ENCODE data around the gene EEF1AKMT3.

DNA sequence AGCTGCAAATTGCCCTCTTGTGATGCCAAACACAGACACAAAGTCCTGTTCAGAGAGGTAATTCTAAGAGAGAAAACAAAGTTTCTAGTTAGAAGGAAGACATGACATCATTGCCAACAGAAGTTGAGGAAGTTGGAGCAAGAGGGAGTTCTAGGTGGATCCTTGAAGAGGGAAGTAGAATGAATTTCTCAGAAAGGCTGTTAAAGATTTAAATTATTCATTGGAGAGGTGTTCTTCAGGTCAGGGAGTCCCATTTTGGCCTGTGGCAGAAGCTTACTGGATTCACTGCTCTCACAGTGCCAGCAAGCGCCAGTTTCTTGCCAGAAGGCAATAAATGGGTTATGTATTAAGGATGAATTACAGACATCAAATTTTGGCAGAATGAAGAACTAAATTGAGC is 25.5 kb downstream of the EEF1AKMT3 start:
- TF ChIP-seq, protein P1, sequence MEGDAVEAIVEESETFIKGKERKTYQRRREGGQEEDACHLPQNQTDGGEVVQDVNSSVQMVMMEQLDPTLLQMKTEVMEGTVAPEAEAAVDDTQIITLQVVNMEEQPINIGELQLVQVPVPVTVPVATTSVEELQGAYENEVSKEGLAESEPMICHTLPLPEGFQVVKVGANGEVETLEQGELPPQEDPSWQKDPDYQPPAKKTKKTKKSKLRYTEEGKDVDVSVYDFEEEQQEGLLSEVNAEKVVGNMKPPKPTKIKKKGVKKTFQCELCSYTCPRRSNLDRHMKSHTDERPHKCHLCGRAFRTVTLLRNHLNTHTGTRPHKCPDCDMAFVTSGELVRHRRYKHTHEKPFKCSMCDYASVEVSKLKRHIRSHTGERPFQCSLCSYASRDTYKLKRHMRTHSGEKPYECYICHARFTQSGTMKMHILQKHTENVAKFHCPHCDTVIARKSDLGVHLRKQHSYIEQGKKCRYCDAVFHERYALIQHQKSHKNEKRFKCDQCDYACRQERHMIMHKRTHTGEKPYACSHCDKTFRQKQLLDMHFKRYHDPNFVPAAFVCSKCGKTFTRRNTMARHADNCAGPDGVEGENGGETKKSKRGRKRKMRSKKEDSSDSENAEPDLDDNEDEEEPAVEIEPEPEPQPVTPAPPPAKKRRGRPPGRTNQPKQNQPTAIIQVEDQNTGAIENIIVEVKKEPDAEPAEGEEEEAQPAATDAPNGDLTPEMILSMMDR (IDR thresholded peaks at IDR 0.05) = no peak
- TF ChIP-seq POLR2A (IDR thresholded peaks at IDR 0.05) = no peak

All from testis (tissue), 2 donors.